Measurements from ENCODE around the gene MRPL4.
A peak's percentile ranks its signal among the peaks of the same experiment; 100 is the strongest.
"Not testable (repeated sequence)": the region's sequence is repeated elsewhere in the genome, so short reads cannot be mapped to it uniquely, and the experiment has no call there.

Gene MRPL4

GRCh38 chr19:10230173-10230860 lies 21.7 kb upstream of the MRPL4 start:
- DNase-seq (ENCODE audit: low read depth) = peak; percentile 14

DNA sequence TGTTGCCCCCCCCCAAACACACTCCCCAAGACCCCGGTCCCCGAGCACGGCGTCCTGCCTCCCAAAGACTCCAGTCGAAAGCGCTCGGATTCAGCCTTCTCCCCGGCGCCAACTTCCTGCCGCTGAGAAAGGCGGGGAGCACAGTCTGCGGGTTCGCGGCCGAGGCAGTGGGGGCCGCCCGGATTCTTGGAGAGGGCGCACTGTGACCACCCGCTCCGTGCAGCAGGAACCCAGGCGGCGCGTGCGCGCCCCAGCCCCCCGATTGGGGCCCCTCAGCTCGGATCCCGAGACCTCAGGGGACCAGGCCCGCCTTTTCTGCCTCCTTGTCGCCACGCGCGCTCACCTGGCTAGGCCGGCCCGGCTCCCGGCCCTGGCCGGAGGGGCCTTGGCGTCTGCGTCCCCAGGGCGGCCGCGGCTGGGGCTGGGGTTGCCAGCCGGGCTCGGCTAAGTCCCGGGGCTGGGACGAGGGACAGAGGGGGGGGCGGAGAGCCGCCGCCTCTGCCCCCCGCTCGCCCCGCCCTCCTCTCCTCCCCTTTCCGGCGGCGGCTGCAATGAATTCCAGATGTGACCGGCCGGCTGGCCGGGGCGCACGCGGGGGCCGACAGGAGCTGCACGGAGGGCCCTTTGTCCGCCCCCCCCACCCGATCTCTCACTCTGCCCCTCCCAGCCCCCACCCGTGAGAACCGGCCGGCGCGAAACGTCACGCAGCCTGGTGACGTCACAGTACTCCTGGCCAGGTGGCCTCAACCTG lies 21.0 kb upstream of the MRPL4 start, which contains the start of gene S1PR2:
Gene S1PR2, minus strand, starts transcription at position 471 of the 751 bp plus-strand sequence. CDS start 6,426 bp downstream, outside the sequence.
- peak; percentile 39 for DNase-seq (ENCODE audit: low read depth)

DNA sequence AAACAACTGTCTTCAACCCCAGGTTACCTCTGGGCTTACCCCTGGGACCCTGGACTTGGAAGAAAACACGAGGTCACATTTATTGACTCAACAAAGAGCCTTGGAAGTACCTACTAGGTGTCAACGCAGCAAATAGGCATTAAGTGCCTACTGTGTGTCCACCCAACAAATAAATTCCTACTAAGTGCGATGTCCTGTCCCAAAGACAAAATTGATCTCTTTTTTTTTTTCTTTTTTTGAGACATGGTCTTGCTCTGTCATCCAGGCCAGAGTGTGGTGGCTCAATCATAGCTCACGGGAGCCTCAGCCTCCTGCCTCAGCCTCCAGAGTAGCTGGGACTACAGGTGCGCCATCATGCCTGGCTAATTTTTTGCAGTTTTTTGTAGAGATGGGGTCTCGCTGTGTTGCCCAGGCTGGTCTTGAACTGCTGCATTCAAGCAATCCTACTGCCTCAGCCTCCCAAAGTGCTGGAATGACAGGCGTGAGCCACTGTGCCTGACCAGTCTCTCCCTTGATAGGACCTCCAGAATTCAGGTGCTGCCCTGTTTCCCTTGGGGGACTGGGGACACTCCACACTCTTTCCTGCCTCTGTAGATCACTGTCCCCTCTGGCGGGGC lies 20.3 kb upstream of the MRPL4 start:
- DNase-seq (ENCODE audit: low read depth) = no peak

DNA sequence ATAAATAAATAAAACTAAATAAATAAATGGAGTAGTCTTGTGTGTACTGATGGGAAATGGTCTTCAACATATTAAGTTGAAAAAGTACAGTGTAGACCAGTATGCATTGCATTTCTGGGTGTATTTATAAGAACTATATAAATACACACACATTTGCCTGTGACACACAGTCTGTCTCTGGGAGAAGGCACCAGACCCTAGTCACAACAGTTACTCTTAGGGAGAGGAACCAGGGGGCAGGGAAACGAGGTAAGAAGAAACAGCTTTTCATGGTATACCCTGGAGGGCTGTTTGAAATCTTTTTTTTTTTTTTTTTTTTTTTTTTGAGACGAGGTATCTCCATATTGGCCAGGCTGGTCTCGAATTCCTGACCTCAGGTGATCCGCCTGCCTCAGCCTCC lies 18.1 kb upstream of the MRPL4 start:
- DNase-seq (ENCODE audit: low read depth) = no peak

DNA sequence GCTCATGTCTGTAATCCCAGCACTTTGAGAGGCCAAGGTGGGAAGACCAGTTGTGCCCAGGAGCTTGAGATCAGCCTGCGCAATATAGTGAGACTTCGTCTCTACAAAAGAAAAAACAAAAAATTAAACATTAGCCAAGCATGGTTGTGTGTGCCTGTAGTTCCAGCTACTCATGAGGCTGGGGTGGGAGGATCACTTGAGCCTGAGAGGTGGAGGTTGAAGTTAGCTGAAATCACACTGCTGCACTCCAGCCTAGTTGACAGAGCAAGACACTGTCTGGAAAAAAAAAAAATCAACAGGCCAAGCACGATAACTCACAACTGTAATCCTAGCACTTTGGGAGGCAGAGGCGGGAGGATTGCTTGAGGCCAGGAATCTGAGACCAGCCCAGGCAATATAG lies 17.0 kb upstream of the MRPL4 start:
- no peak for DNase-seq (ENCODE audit: low read depth)

DNA sequence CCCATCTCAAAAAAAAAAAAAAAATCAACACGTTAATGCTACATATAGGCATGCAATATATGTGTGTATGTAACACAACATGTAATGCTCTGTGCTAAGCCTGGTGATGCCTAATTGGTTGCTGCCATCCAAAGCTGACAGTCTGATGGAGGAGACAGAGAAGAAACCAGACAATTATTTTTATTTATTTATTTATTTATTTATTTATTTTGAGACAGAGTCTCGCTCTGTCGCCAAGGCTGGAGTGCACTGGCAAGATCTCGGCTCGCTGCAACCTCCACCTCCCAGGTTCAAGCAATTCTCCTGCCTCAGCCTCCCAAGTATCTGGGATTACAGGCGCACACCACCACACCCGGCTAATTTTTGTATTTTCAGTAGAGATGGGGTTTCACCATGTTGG lies 16.6 kb upstream of the MRPL4 start:
- DNase-seq (ENCODE audit: low read depth) = not testable (repeated sequence)

DNA sequence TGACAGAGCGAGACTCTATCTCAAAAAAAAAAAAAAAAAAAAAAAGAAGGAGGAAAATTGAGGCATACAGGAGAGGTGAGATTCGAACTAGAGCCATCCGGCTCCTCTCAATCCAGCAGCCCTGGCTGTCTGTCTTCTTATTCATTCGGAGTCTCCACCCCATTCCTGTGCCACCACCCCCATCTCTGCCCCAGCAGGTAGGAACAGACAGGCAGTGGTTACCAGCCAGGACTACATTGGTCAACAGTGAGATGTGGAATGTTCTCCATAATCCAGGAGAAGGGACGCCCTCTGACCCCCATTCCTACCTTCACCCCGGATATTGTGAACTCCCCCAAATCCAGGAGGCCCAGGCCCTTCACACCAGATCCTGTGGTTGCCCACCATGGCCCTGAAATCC lies 14.3 kb upstream of the MRPL4 start:
- DNase-seq (ENCODE audit: low read depth) = no peak

- DNase-seq (ENCODE audit: low read depth) = no peak
Measured at GRCh38 chr19:10238172-10238783, 13.7 kb upstream of the MRPL4 start.

DNA sequence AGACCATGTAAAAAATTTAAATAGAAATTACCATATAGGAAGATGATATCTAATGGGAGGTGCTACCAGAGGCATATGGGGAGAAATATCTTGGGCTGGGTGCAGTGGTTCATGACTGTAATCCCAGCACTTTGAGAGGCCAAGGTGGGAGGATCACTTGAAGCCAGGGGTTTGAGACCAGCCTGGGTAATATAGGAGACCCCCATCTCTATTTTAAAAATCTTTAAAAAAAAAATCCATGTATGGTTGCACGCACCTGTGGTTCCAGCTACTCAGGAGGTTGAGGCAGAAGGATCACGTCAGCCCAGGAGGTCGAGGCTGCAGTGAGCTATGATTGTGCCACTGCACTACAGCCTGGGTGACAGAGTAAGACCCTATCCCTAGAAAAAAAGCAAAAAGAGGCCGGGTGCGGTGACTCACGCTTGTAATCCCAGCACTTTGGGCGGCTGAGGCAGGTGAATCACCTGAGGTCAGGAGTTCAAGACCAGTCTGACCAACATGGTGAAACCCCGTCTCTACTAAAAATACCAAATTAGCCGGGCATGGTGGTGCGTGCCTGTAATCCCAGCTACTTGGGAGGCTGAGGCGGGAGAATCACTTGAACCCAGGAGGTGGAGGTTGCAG lies 10.1 kb upstream of the MRPL4 start:
- DNase-seq (ENCODE audit: low read depth) = not testable (repeated sequence)

GRCh38 chr19:10243606-10244005 lies 8.4 kb upstream of the MRPL4 start:
- no peak for DNase-seq (ENCODE audit: low read depth)

DNA sequence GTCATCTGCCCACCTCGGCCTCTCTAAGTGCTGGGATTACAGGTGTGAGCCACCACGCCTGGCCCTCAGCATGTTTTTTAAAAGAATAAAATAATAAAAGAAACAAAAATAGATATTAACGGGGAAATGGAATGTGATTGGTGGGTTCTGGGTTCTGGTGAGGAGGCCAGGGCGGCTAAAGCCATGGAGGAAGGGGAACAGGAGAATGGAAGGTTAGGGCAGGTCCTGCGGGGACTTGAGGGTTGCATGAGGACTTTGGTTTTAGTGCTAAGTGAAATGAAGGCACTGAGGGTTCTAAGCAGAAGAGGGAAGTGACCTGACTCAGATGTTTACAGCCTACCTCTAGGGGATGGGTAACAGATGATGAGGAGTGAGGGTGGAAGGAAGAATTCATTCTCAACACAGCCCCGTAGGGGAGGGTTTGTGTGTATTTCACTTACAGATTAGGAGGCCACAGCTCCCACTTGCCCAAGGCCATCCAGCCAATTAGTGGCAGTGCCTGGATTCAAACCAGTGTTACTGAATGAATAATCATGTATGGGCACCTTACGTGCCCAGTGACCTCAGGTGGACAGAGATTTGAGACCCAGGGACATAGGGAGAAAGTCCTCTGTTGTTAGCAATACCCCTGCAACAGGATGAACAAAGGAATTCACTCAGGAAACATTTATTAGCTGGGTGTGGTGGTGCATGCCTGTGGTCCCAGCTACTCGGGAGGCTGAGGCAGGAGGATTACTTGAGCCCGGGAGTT lies 6.7 kb upstream of the MRPL4 start:
- DNase-seq (ENCODE audit: low read depth) = no peak

DNA sequence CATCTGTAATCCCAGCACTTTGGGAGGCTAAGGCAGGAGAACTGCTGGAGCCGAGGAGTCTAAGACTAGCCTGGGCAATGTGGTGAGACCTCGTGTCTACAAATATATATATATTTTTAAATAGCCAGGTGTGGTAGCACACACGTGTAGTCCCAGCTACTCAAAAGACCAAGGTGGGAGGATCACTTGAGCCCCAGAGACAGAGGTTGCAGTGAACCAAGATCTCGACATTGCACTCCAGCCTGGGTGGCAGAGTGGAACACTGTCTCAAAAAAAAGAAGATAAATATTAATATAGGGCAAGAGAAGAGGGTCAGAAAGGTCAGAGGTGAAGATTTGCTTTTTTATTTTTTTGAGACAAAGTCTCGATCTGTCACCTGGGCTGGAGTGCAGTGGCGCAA lies 5.5 kb upstream of the MRPL4 start:
- DNase-seq (ENCODE audit: low read depth) = no peak

- no peak for DNase-seq (ENCODE audit: low read depth)
Measured at GRCh38 chr19:10252707-10253106, 693 bp downstream of the MRPL4 start.

DNA sequence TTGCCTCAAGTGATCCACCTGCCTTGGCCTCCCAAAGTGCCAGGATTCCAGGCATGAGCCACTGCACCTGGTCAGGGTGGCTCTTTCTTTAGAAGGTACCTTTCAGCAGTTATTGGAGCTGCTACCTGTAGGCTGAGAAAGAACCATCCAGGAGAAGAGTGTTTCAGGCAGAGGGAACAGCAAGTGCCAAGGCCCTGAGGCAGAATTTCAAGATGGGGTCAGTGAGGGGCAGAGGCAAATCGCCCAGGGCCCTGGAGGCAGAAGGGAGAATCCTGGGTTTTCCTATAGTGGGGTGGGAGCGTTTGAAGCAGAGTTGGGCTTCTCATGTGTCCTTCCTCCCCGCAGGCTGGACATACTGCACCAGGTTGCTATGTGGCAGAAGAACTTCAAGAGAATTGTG lies 2.2 kb downstream of the MRPL4 start:
- no peak for DNase-seq (ENCODE audit: low read depth)

GRCh38 chr19:10255358-10255757 lies 3.3 kb downstream of the MRPL4 start:
- DNase-seq (ENCODE audit: low read depth) = no peak

- DNase-seq (ENCODE audit: low read depth) = no peak
Measured at GRCh38 chr19:10256551-10256950, 4.5 kb downstream of the MRPL4 start.

DNA sequence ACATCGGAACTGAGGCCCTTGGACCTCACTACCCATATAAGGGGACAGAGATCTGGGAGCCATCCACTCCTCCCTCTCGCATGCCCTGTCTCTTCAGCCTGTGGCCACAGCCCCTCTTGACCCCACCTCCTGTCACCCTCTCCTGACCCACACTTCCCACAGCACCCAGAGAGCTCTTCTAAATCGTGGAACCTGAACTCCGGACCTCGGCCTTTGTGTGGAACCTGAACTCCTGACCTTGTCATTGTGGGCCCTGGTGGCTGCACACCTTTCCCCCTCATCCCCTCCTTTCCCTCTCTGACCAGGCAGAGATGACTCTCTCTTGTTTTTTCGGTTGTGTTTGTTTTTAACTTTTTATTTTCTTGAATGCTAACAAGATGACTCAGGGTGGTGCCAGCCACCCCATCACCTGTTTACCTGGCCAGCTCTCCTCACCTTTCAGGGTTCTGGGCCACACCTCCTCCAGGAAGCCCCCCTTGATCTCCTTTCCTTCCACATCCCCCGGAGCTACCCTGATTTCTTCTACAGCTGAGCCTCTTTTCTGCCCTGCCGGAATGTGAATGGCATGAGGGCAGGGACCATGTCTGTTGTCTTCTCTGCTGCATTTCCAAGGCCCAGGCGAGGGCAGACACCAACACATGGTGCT lies 5.1 kb downstream of the MRPL4 start:
- no peak for DNase-seq (ENCODE audit: low read depth)

GRCh38 chr19:10258080-10258710 lies 6.2 kb downstream of the MRPL4 start:
- no peak for DNase-seq (ENCODE audit: low read depth)

GRCh38 chr19:10259162-10259905 lies 7.3 kb downstream of the MRPL4 start:
- peak; percentile 73 for DNase-seq (ENCODE audit: low read depth)

GRCh38 chr19:10260141-10260584 lies 8.1 kb downstream of the MRPL4 start:
- DNase-seq (ENCODE audit: low read depth) = no peak
